KG1 (cell line): ENCODE results near the gene FASTK.

Source experiments
- DNase-seq: peaks from one replicate; lab custom pipeline; 2025; lab: John Stamatoyannopoulos, UW

Gene FASTK

DNA sequence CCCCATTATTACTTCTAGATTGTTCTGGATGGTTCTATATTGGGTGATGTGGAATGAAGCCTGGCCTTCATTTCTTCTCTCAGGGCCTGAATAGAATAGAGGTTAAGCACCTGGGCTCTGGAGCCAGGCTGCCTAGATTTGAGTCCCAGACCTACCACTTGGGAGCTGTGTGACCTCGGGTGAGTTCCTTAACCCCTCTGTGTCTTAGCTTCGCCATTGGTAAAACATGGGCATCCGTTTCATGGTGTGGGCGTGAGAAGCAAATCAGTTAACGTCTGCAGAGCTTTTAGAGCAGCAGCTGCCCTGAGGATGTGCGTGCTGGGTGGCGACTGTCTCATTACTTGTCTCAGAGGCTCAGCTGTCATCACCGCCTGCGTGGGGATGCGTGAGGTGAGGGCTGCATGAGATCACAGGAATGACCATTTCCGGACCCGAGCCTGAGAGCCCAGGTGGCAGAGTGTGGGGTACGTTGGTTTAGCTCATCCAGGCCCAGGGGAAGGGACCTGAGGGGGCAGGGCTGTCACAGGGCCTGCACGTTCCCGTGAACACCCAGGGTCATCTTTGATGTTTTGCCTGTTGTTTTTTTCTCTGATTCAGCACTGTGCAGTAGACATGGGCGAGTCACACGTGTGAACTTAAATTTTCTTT, 15.3 kb upstream of the FASTK start:
- no peak for DNase-seq

- DNase-seq: no peak
Observed at GRCh38 chr7:151095123-151095797, 14.7 kb upstream of the FASTK start.

- DNase-seq: no peak
Observed at GRCh38 chr7:151094675-151095074, 14.1 kb upstream of the FASTK start.

GRCh38 chr7:151093748-151094147, 13.1 kb upstream of the FASTK start:
- DNase-seq: no peak

DNA sequence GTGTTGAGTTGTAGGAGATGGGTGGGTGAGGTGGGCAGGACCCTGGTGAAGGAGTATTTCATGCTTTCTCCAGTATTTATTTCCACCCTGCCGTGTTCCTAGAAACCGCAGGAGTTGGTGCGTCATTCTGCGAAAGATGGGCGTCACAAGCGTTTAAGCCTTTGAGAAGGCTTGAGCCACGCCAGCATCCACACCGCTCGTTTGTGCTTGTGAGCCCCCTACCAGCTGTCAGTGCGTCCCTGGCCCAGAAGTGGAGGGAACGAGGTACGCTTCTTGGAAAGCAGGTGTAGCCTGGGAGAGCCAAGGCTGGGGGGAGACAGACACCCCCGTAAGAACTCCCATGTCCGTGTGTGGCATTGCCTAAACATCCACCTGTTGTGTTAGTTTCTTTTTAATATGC, 11.4 kb upstream of the FASTK start:
- DNase-seq: no peak

DNA sequence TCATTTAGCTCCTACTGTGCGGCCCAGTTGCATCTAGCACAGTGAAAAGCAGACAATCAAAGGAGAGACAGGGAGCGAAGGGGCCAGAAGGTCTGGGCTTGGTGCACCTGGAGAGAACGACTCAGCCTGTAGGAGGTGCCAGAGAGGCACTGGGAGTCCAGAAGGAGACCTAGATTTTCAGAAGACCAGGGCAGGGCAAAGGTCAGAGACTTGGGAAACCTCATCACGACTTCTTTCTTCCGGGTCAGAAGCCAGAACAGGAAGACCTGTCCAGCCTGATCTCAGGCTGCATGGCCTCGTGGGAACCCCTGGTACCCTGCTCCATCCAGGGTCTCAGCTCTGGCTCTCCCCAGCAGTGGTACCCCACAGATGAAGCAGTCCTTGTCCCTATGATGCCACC, 10.8 kb upstream of the FASTK start:
- DNase-seq: no peak

GRCh38 chr7:151091003-151091402, 10.4 kb upstream of the FASTK start:
- no peak for DNase-seq

DNA sequence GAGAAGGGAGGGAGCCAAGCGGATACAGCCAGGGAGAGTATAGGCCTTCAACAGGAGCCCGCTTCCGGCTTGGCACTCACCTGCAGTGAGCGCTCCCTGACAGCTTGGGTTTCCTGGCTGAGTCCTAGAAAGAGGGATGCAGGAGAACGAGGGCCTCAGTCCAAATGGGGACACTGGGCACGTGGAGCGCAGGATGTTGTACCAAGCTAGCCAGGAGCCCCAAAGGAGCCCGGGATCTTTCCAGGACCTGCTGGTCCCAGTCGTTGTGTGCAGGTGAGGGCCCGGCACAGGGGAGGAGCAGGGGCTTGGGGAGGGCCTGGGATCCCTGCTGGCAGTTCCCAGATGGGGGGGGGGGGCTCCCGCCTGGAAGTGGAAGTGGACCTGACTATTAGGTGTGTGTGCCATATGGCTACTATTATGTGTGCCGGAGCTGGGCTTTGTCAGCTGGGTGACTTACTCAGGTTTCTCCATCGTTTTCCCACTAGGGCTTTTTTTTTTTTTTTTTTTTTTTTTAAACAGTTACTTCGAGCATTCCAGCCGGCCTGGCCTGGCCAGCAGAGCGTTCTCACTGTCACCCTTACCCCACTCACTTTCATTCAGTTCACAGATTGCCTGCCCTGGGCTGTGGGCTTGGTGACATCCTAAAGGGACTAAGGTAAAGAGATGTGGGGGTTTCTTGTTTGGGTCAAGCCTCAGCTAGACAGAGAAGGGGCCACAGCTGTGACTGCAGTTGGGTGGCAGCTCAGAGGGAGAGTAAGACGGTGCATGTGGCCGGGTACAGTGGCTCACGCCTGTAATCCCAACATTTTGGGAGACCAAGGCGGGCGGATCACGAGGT, 9.5 kb upstream of the FASTK start:
- no peak for DNase-seq

DNA sequence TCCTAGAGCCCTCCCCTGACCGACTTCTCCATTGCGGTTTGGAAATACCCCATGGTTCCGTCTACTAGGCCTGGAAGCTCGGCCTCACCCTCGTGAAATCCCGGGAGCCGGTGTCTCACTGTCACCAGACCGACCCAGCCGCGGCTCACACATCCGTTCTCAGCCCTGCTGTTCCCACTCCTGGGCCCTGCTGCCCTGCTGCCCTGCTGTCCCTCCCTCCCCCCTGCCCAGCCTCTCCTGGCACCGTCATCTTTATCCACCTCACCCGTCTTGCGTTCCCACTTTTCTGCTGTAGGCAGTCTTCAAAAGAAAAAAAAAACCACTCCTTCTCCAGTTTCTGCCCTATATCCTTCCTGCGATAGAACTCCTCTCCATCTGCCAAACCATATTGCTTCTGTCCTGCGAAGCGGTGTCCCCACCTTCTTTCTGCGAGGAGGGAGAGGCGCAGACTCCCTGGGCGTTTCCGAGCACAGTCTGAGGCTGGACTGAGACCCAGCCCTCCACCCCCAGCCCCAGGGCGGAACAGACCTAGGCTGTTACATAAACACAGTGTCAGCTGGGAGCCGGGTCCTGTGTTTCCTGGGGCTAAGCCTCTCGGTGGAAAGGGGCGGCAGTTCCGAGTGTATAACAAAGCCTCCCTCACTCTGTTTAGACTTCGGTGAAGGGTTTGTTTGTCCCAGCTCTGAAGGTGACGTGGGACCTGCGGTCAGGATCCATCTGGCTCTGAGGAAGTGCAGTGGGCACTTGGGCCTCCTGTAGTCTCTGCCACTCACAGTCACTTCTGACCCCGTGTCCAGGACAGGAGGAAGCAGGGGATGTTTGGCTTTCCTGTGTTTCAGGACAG, 8.5 kb upstream of the FASTK start:
- DNase-seq: no peak

GRCh38 chr7:151088019-151088855, 7.6 kb upstream of the FASTK start:
- DNase-seq: no peak

GRCh38 chr7:151087245-151088018, 6.8 kb upstream of the FASTK start:
- no peak for DNase-seq

GRCh38 chr7:151086802-151087244, 6.2 kb upstream of the FASTK start:
- no peak for DNase-seq

GRCh38 chr7:151085691-151086620, 5.3 kb upstream of the FASTK start, which contains the start of gene AGAP3:
AGAP3 (plus strand) TSS chr7:151086475; CDS start chr7:151086742, 267 bp downstream.
- DNase-seq: no peak

DNA sequence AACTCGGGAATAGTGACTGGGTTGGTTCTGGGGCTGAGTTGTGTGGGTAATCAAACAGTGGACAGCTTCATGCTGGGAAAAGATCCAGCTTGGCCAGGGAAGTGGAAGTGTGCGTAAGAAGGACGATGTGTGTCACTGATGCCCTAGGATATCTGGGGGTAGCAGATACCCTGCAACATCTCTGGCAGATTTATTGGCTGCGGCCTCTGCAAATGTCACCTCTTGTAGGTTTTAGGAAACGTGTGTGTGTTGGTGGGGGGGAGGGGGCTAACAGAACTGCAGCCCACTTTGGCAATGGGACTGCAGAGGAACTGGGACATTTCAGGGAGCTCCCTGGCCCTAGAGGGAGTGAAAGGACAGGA, 4.7 kb upstream of the FASTK start:
- DNase-seq: no peak

GRCh38 chr7:151083824-151084160, 3.2 kb upstream of the FASTK start:
- DNase-seq: no peak

DNA sequence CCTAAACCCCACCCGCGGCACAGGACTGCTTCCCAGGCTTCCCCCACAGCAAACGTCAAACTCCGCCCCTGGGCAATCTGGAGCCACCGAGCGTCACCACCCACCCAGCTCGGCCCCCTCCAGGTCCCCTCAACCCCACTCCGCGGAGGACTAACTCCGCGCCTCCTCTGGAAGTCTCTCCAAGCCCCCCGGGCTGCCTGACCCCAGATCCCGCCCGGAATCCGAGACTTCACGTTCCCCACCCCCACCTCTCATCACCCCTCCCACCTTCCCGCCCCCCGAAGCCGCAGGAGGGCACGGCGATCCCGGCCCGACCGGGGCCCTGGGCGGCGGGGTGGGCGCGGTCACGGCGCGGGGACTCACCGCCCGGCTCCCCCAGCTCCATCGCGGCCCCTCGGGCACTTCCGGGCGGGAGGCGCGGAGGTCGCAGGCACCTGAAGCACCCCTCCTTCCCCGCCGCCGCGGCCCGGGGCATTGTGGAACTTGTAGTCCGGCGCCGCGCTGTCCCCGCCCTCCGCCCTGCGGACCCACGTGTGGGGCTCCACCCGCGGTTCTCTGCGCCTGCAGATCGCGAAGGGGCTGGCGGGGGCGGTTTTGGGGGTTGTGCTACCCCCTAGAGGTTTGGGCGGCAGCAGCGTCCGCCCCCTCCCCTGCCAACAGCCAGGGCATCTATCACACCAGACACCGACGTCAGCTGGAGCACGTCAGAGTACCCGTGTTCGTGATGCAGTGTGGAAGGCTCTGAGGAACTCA, 2.6 kb upstream of the FASTK start, which contains the start of gene TMUB1:
TSS of gene TMUB1 (minus strand) at position 423 of the 753 bp plus-strand sequence. CDS start 930 bp downstream, outside the sequence.
- DNase-seq: no peak

- no peak for DNase-seq
Observed at GRCh38 chr7:151082141-151083070, 1.8 kb upstream of the FASTK start.
